Measurements from ENCODE around the gene TM9SF4.

GRCh38 chr20:32127347-32127746, 17.8 kb downstream of the TM9SF4 start:
- TF ChIP-seq CTCF (IDR thresholded peaks at IDR 0.05) (no peak), POLR2A (IDR thresholded peaks at IDR 0.05; ENCODE audit: low read depth) (no peak)

All from esophagus muscularis mucosa (tissue), 3 donors.